Measurements from ENCODE around the gene COPS8. TPM values are rescaled to one million over a fixed set of nuclear protein-coding genes. Genes with fewer than 3 reads are reported as not detected.

COPS8 gene
- total RNA-seq, 2 donors from 2014 or later: 22.9 to 24.7 TPM

DNA sequence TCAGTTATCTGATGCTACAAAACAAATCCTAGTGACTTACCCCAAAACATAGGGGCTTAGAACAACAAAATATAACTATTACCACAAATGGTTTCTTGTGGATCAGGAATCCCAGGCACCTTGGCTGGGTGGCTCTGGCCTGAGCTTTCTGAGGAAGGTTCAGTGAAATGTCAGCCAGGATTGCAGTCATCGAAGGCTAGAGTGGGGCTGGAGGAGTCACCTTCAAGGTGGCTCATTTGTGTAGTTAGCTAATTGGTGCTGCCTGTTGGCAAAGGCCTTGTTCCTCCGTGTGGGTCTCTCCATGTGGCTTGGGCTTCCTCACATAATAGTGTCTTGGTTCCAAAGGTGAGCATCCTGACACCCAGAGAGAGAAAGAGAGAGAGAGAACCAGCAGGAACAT lies 57.4 kb downstream of the COPS8 start:
- intact Hi-C loops (cut with DNase I, micrococcal nuclease): no loop called here
- ATAC-seq (no peak), DNase-seq (no peak)

DNA sequence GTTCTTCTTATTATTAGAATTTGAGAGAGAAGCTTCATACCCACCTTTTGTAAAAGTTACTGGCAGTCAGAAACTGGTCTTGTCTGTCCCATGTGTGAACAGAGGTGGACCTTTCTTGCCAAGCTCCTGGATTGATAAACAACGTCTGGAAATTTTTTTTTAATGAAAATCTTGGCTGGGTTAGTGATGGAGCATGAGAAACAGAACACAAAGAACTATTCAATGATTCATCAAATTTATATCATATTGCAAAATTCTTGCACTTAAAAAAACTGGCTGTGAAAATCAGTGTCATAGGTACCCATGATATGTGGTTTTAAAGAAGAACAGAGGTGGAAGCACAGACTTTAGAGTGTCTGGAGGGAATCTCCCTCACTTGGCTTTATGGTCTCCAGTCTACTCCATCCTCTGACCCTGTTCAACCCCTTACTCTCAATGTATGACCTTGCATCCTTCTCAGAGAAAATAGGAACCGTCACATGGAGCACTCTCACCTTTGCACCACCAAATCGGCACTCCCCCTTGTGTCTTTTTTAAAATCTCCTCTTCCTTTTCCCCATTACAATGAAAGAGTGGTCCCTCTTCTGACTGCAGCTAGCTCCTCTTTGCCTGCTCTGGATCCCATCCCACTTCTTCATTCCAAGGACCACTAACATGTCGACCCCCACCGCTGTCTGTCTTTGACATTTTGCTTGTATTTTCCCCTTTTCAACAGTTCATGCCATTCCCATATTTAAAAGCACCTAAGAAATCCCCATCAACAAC lies 58.2 kb downstream of the COPS8 start:
- DNase-seq (no peak), ATAC-seq (no peak)
- intact Hi-C loops (cut with DNase I, micrococcal nuclease): no loop called here

DNA sequence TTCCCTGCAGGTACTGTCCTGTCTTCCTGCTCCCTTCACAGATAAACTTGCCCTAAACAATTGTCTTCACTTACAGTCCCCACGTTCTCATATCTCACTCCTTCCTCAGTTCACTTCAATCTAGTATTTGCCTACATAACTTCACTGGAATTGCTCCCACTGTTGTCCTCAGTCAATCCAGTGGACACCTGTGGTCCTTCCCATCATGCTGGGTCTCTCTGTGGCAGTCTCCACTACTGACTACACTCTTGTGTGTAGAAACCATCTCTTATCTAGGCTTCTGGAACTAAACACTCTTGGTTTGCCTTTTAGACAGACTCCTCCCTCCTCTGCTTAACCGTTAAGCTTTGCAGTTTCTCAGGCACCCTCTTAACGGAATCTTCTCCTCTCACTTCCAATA lies 58.8 kb downstream of the COPS8 start:
- intact Hi-C loops (cut with DNase I, micrococcal nuclease): no loop called here
- ATAC-seq (no peak), DNase-seq (no peak)

DNA sequence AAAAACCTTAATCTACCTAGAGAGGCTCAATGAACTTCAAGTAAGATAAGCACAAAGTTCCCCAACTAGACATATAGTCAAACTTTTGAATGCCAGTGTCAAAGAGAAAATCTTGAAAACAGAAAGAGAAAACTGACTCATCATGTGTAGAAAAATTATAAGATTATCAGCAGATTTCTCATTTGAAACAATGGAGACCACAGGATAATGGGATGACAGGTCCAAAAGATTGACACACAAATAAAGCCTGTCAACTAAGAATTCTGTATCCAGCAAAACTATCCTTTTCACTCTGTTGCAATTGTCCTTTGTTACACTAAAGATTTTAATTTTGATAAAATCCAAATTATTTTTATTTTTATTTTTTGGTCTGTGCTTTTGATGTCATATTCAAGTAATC lies 61.6 kb downstream of the COPS8 start:
- intact Hi-C loops (cut with DNase I, micrococcal nuclease): no loop called here
- no peak for ATAC-seq
- no peak for DNase-seq

DNA sequence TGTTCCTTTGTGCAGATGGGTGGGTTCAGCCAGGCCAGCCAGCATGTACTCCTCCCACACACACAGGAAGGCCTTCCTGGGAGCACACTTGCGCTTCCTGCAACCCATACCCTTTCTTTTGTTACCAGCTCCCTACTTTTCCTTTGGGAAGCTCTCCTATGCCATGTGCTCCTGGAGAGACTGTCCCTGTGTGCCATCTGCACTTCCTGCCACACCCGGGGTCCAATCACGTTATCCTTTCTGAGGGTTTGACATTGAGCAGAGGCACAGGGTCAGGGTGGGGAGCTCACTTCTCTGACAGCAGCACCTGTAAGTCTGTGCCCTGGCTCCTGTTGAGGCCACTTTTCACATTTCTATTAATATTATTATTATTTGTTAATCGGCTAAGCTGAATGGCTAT lies 62.9 kb downstream of the COPS8 start:
- DNase-seq: no peak
- intact Hi-C loops (cut with DNase I, micrococcal nuclease): no loop called here
- no peak for ATAC-seq

DNA sequence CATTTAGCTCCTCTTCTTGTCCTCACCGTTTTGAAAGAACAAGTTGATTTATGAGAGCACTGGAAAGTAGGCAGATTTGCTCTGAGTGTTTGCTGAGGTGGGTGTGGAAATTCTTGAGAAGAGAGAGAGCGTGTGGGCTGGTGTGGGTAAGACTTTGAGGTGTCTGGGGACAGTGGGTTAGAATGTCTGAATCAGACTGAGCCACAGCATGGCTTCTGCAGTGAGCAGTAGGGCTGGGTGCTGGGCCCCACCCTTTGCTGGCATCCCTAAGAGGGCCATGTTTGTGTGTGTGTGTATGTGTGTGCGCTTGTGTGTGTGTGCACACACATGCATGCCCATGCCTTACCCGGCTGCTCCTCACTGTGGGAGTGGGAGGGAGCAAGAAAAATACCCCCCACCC lies 63.7 kb downstream of the COPS8 start:
- intact Hi-C loops (cut with DNase I, micrococcal nuclease): no loop called here
- no peak for DNase-seq
- ATAC-seq: no peak

Data from left colon (tissue), 2 donors.